DND-41 (cell line): ENCODE measurements around the gene GARNL3.

Experiments used
- ATAC-seq: fragments of 200-7000 bp; cut with Tn5 transposase; 3 replicates; pipeline ENCODE4 v1.9.1; 2021; ENCODE audit warnings: low read depth; ENCODE audit not compliant: insufficient read depth
- DNase-seq: peaks from one replicate; pipeline ENCODE4 v3.0.0-alpha.2; 2020
- H2AFZ ChIP-seq: 2 replicates; pipeline ENCODE4 v1.6.0; 2012; ENCODE audit warnings: low read depth, low read length
- H3K27ac ChIP-seq: 2 replicates; pipeline ENCODE4 v1.5.1; 2012; ENCODE audit warnings: low read length, inconsistent platforms
- H3K27me3 ChIP-seq: fragments of 200-600 bp; sonication (generic); 2 replicates; pipeline ENCODE4 v1.6.0; 2012; ENCODE audit warnings: low read length, mild to moderate bottlenecking, inconsistent platforms; ENCODE audit not compliant: insufficient read depth, poor library complexity
- H3K36me3 ChIP-seq: 2 replicates; pipeline ENCODE4 v1.5.1; 2012; ENCODE audit warnings: low read length, inconsistent platforms; ENCODE audit not compliant: insufficient read depth
- H3K4me1 ChIP-seq: 2 replicates; pipeline ENCODE4 v1.5.1; 2012; ENCODE audit warnings: mild to moderate bottlenecking, low read length; ENCODE audit not compliant: insufficient read depth
- H3K4me2 ChIP-seq: 2 replicates; pipeline ENCODE4 v1.6.0; 2012; ENCODE audit warnings: mild to moderate bottlenecking, moderate library complexity, low read length, inconsistent platforms; ENCODE audit not compliant: insufficient read depth
- H3K4me3 ChIP-seq, 2 experiments: fragments of 200-600 bp in 1 of 2; shearing (Covaris generic) in 1 of 2; 2 replicates each; pipeline ENCODE4 v1.5.1; 2012 to 2016; ENCODE audit warnings: inconsistent platforms in 2 of 2, low read length in 2 of 2, mild to moderate bottlenecking in 2 of 2, low read depth in 1 of 2, moderate library complexity in 1 of 2
- H3K79me2 ChIP-seq: 2 replicates; pipeline ENCODE4 v1.6.0; 2012; ENCODE audit warnings: low read length, inconsistent platforms; ENCODE audit not compliant: insufficient read depth
- H3K9ac ChIP-seq: 2 replicates; pipeline ENCODE4 v1.6.0; 2012; ENCODE audit warnings: low read depth, mild to moderate bottlenecking, inconsistent platforms, low read length, moderate library complexity
- H3K9me3 ChIP-seq: 2 replicates; pipeline ENCODE4 v1.5.1; 2012; ENCODE audit warnings: low read length, moderate library complexity, mild to moderate bottlenecking, inconsistent platforms; ENCODE audit not compliant: insufficient read depth, severe bottlenecking
- H4K20me1 ChIP-seq: 2 replicates; pipeline ENCODE4 v1.6.0; 2012; ENCODE audit warnings: low read length; ENCODE audit not compliant: insufficient read depth
- EZH2 ChIP-seq: IDR thresholded peaks from 3 replicates; pipeline ENCODE4 v1.6.1; 2012; ENCODE audit warnings: borderline replicate concordance, low read depth, mild to moderate bottlenecking, moderate library complexity, low read length, inconsistent platforms; ENCODE audit not compliant: severe bottlenecking
- TF ChIP-seq, protein P1 (sequence below): IDR thresholded peaks from 2 replicates; pipeline ENCODE4 v1.5.1; 2012; ENCODE audit warnings: borderline replicate concordance, low read length, moderate library complexity, mild to moderate bottlenecking; ENCODE audit not compliant: poor library complexity, severe bottlenecking; ENCODE audit errors: extremely low read depth

GARNL3 gene

GRCh38 chr9:127314911-127315310, 50.3 kb downstream of the GARNL3 start:
- TF ChIP-seq EZH2 = no peak
- TF ChIP-seq, protein P1, sequence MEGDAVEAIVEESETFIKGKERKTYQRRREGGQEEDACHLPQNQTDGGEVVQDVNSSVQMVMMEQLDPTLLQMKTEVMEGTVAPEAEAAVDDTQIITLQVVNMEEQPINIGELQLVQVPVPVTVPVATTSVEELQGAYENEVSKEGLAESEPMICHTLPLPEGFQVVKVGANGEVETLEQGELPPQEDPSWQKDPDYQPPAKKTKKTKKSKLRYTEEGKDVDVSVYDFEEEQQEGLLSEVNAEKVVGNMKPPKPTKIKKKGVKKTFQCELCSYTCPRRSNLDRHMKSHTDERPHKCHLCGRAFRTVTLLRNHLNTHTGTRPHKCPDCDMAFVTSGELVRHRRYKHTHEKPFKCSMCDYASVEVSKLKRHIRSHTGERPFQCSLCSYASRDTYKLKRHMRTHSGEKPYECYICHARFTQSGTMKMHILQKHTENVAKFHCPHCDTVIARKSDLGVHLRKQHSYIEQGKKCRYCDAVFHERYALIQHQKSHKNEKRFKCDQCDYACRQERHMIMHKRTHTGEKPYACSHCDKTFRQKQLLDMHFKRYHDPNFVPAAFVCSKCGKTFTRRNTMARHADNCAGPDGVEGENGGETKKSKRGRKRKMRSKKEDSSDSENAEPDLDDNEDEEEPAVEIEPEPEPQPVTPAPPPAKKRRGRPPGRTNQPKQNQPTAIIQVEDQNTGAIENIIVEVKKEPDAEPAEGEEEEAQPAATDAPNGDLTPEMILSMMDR = no peak
- Histone ChIP-seq H3K9me3 (no peaks in the 10 kb centered on the region), H4K20me1 (no peaks in the 10 kb centered on the region; the same call in 1 of the 2 replicates), H3K36me3 (no peaks in the 10 kb centered on the region), H3K9ac (no peak overlapping the region), H3K27ac (no peak overlapping the region), H3K27me3 (peaks cover 32% of the 10 kb centered on the region), H2AFZ (no peak overlapping the region), H3K4me1 (no peaks in the 10 kb centered on the region), H3K4me3 (no peak overlapping the region), H3K4me2 (no peak overlapping the region), H3K79me2 (no peaks in the 10 kb centered on the region)
- ATAC-seq = no peak
- no peak for DNase-seq

GRCh38 chr9:127316586-127317323, 52.2 kb downstream of the GARNL3 start:
- TF ChIP-seq, protein P1 = no peak
- TF ChIP-seq EZH2 = no peak
- H3K4me1 ChIP-seq = no peaks in the 10 kb centered on the region
- H3K79me2 ChIP-seq = no peaks in the 10 kb centered on the region
- no peaks in the 10 kb centered on the region; the same call in 1 of the 2 replicates for H4K20me1 ChIP-seq
- DNase-seq (no peak), ATAC-seq (no peak)
- peaks cover 42% of the 10 kb centered on the region for H3K27me3 ChIP-seq
- no peak overlapping the region for H2AFZ ChIP-seq
- H3K4me3 ChIP-seq = no peak overlapping the region
- no peaks in the 10 kb centered on the region for H3K9me3 ChIP-seq
- no peaks in the 10 kb centered on the region for H3K36me3 ChIP-seq
- no peak overlapping the region for H3K9ac ChIP-seq
- H3K4me2 ChIP-seq = no peak overlapping the region
- H3K27ac ChIP-seq = no peak overlapping the region

- no peak overlapping the region for H3K27ac ChIP-seq
- no peak overlapping the region for H3K4me2 ChIP-seq
- H3K9ac ChIP-seq = no peak overlapping the region
- H3K4me1 ChIP-seq = no peaks in the 10 kb centered on the region
- no peaks in the 10 kb centered on the region; the same call in 1 of the 2 replicates for H4K20me1 ChIP-seq
- no peaks in the 10 kb centered on the region for H3K9me3 ChIP-seq
- ATAC-seq (no peak), DNase-seq (no peak)
- no peaks in the 10 kb centered on the region for H3K79me2 ChIP-seq
- H3K36me3 ChIP-seq = no peaks in the 10 kb centered on the region
- H2AFZ ChIP-seq = no peak overlapping the region
- H3K4me3 ChIP-seq = no peak overlapping the region
- peaks cover 39% of the 10 kb centered on the region for H3K27me3 ChIP-seq
- TF ChIP-seq EZH2 = no peak
Observed at GRCh38 chr9:127318651-127319167, 54.1 kb downstream of the GARNL3 start.

DNA sequence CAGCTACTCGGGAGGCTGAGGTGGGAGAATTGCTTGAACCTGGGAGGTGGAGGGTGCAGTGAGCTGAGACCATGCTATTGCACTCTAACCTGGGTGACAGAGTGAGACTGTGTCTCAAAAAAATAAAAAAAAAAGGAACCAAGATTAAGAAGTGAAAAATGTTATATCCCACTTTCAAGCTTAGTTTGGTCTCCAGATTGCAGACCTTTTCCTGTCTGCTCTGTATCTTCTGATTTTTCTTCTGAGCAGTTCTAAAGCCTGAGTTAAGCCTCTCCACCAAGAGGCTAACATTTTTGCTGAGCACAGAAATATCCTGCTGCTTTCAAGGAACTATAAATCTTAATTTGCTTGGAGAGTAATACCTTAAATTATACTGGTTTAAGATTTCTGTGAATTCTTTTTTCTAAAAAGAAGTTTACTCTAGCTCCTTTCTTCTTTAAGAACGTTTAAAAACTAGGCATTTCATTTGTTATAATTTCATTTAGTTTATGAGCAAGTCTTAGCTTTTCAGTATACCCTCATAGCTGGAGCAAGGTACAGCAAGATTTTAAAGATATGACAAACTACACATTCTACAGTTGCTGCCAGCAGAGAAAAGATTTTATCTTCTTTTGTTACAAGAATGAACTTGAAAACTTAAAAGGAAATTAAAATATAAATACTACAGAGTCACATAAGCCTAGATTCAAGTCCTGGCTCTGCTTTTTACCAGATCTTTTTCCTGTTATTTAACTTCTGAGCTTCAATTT, 55.0 kb downstream of the GARNL3 start:
- TF ChIP-seq, protein P1 = no peak
- TF ChIP-seq EZH2 = no peak
- H3K9me3 ChIP-seq = no peaks in the 10 kb centered on the region
- no peaks in the 10 kb centered on the region for H3K4me1 ChIP-seq
- no peak overlapping the region for H3K9ac ChIP-seq
- H2AFZ ChIP-seq = no peak overlapping the region
- H3K27ac ChIP-seq = no peak overlapping the region
- ATAC-seq (no peak), DNase-seq (no peak)
- no peaks in the 10 kb centered on the region; the same call in 1 of the 2 replicates for H4K20me1 ChIP-seq
- peaks cover 39% of the 10 kb centered on the region for H3K27me3 ChIP-seq
- H3K4me3 ChIP-seq = no peak overlapping the region
- no peaks in the 10 kb centered on the region for H3K36me3 ChIP-seq
- H3K4me2 ChIP-seq = no peak overlapping the region
- no peaks in the 10 kb centered on the region for H3K79me2 ChIP-seq
